Measurements from ENCODE around the gene MYO7A.

MYO7A gene

GRCh38 chr11:77147668-77148321, 19.7 kb downstream of the MYO7A start:
- no peak for DNase-seq

GRCh38 chr11:77148963-77149715, 21.1 kb downstream of the MYO7A start:
- no peak for DNase-seq

- DNase-seq: no peak
Measured at GRCh38 chr11:77149716-77150392, 21.8 kb downstream of the MYO7A start.

GRCh38 chr11:77150836-77151235, 22.8 kb downstream of the MYO7A start:
- DNase-seq: no peak

GRCh38 chr11:77151804-77152509, 23.9 kb downstream of the MYO7A start:
- peak; percentile 77 to 84 for DNase-seq

GRCh38 chr11:77152846-77153245, 24.8 kb downstream of the MYO7A start:
- no peak for DNase-seq

GRCh38 chr11:77153276-77154185, 25.5 kb downstream of the MYO7A start:
- DNase-seq: no peak

- no peak for DNase-seq
Measured at GRCh38 chr11:77154381-77155081, 26.5 kb downstream of the MYO7A start.

- DNase-seq: no peak
Measured at GRCh38 chr11:77155082-77155475, 27.0 kb downstream of the MYO7A start.

GRCh38 chr11:77155556-77156130, 27.6 kb downstream of the MYO7A start:
- DNase-seq: no peak

- no peak for DNase-seq
Measured at GRCh38 chr11:77156396-77157195, 28.6 kb downstream of the MYO7A start.

GRCh38 chr11:77158041-77158695, 30.1 kb downstream of the MYO7A start:
- DNase-seq: no peak

- no peak for DNase-seq
Measured at GRCh38 chr11:77159219-77159936, 31.3 kb downstream of the MYO7A start.

GRCh38 chr11:77159937-77160495, 32.0 kb downstream of the MYO7A start:
- DNase-seq: no peak

GRCh38 chr11:77163271-77163670, 35.2 kb downstream of the MYO7A start:
- DNase-seq: no peak

- DNase-seq: no peak
Measured at GRCh38 chr11:77165066-77165465, 37.0 kb downstream of the MYO7A start.

GRCh38 chr11:77166021-77166420, 38.0 kb downstream of the MYO7A start:
- DNase-seq: no peak

GRCh38 chr11:77167111-77167626, 39.1 kb downstream of the MYO7A start:
- no peak for DNase-seq

Measured in Kasumi-1 (cell line).